CD4-positive, alpha-beta T cell treated with Interleukin-17A for 4 hours (primary cell): ENCODE data around the gene RCOR3.
"Not testable (repeated sequence)": the region's sequence is repeated elsewhere in the genome, so short reads cannot be mapped to it uniquely, and the experiment has no call there.

Experiments
- DNase-seq: peaks from one replicate; pipeline ENCODE4 v3.0.0-alpha.2; 2020; ENCODE audit warnings: mixed read lengths

Gene RCOR3

GRCh38 chr1:211343607-211344006 is 84.4 kb downstream of the RCOR3 start:
- DNase-seq = no peak

GRCh38 chr1:211344152-211344618 is 85.0 kb downstream of the RCOR3 start:
- no peak for DNase-seq

GRCh38 chr1:211345719-211346118 is 86.6 kb downstream of the RCOR3 start:
- no peak for DNase-seq

- no peak for DNase-seq
Observed at GRCh38 chr1:211347077-211347844, 88.1 kb downstream of the RCOR3 start.

- DNase-seq = no peak
Observed at GRCh38 chr1:211348547-211348946, 89.4 kb downstream of the RCOR3 start.

GRCh38 chr1:211349741-211350140 is 90.6 kb downstream of the RCOR3 start:
- no peak for DNase-seq

- not testable (repeated sequence) for DNase-seq
Observed at GRCh38 chr1:211352055-211352454, 92.9 kb downstream of the RCOR3 start.

- DNase-seq = no peak
Observed at GRCh38 chr1:211352465-211352864, 93.3 kb downstream of the RCOR3 start.

- DNase-seq = peak; percentile 72
Observed at GRCh38 chr1:211352985-211353515, 93.9 kb downstream of the RCOR3 start.

GRCh38 chr1:211353562-211354212 is 94.5 kb downstream of the RCOR3 start:
- DNase-seq = no peak

- no peak for DNase-seq
Observed at GRCh38 chr1:211355873-211356272, 96.7 kb downstream of the RCOR3 start.

- no peak for DNase-seq
Observed at GRCh38 chr1:211356723-211357407, 97.7 kb downstream of the RCOR3 start.

- DNase-seq = no peak
Observed at GRCh38 chr1:211358685-211359084, 99.5 kb downstream of the RCOR3 start.

- DNase-seq = no peak
Observed at GRCh38 chr1:211359876-211360275, 100.7 kb downstream of the RCOR3 start.

GRCh38 chr1:211361202-211361601 is 102.0 kb downstream of the RCOR3 start:
- no peak for DNase-seq
